Colon (tissue), 2 donors: ENCODE measurements around the gene DBX1.

Source experiments
- FAIRE-seq: peaks from 2 replicates; lab custom pipeline; 2012; peaks lifted over from hg19 to GRCh38; lab: Jason Lieb, UNC
- donor health status: control.
- donor health status: control.

The DBX1 gene

DNA sequence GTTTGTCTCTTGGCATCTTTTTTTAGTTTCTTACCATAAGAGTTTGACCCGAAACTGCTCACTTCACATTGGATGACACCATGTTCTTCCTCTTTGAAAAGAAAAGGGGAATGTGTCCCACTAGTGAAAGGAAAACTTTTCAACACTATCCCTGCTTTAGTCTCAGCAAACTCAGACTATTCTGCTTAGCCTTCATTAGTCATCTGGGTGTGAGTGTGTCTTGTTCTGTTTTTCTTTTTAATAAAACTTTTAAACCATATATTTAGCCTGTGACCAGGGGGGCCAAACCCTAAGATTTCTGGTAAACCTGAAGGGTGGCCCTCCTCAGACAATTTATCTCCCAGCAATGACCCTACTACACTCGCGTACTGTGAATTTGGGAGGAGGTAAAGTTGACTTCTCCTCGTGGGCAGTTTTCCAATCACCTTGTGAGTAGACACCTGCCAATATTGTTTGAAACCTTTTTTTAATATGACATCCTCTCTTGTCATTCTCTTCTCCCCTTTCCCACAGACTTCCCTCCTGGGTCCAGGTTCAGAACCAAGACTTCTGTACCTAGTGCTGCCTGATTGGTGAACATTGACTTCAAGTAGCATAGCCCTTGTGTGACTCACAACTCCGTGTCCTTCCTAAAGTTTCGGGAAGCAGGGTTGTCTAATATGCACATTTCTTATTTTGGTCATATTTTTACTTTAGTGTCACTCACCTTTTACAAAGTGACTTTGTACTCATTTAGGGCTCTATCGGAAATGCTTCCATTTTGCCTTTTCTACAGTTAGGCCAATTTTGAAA is 39.9 kb downstream of the DBX1 start:
- no peak for FAIRE-seq

DNA sequence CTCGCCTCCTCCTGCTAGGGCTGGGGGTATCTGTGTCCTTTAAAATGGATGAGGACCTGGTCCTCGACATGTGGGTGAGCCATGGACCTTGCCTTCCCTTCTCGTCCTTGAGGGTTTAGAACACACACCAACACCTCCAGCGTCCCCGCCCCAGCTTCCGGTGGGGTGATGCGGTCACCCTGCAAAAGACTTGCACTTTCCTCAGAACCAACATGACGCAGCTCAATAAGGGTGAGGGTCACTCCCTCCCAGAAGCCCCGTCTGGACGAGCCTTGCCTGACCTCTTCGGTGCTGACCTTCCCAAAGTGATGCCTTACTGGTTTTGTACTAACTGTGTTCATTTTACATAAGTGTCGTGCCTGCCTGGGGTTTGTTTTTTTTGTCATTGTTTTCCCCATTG is 41.0 kb downstream of the DBX1 start:
- no peak for FAIRE-seq

DNA sequence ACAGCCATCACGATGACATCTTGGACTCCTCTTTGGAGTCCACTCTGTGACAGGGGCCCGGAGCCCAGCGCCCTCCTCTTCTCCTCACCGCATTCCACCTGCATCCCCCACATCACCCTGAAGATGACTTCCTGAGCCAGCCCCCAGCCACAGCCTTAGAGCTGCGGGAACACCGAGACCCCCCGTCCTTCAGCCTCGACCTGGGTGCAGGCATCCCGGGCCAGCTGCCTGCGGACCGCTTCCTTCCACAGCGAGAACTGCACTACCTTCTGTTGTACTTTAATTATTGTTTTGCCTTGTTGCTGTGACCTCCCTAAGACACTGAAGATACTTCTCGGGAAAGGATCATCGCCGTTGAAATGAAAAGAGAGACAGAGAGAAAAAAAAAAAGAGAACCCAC is 42.1 kb downstream of the DBX1 start:
- FAIRE-seq: no peak

DNA sequence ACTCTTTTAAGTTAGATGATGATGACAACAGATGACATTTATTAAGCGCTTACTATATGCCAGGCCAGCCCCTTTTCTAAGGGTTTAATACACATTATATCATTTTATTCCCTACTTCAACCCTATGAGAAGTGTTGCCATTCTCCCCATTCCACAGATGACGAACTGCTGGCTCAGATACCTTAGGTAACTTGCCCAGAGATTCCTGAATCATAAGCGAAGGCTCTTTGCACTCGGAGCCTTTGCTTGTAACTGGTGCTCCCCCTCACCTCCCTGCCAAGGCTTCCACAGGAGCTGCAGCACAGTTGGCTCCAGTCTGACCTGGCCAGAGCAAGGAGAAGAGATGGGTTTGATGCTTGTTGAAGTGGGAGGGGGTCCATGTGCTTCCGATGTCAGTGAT is 43.0 kb downstream of the DBX1 start:
- no peak for FAIRE-seq

DNA sequence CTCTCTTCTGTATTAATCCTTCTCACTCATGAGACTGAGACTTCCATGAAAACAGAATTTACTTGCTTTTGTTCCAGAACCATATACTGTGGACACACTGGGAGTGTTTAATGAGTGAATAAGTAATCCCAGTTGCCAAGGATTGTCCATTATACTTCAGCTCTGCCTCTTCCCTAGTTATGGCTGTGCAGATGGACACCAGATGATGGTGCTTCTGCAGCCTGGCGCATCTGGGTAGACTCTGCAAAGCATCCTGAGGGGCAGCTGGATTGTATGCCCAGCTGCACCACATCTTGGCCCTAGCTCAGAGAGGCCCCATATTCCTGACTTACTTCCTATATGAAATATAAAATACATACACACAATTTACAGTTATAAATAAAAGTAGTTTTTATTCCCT is 43.5 kb downstream of the DBX1 start:
- FAIRE-seq: no peak

DNA sequence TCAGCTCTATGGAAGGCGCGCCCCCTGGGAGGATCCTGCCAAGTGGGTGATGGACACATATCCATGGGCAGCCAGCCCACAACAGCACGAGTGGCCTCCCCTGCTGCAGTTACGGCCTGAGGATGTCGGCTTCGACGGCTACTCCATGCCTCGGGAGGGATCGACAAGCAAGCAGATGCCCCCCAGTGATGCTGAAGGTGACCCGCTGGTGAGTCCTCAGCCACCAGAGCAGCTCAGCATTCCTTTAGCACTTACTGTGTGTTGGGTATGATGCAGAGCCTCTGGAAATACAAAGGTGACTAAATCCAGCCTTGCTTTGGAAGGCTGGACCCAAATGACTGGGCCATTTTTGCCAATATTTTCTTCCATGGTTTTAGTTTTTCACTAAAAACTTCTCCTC is 45.7 kb downstream of the DBX1 start:
- FAIRE-seq: no peak

DNA sequence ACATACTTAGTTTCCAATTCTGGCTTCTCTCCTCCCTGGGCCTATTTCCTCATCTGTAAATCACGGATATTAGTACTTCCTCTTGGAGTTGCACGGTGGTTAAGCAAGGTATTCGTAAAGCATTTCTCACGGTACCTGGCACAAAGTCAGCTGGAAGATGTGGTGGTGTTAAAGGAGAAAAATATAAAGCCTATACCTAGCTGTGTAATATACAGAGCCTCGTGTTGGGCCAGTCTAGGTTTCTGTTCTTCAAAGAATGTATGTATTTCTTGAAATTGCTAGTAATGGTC is 47.2 kb downstream of the DBX1 start:
- no peak for FAIRE-seq

DNA sequence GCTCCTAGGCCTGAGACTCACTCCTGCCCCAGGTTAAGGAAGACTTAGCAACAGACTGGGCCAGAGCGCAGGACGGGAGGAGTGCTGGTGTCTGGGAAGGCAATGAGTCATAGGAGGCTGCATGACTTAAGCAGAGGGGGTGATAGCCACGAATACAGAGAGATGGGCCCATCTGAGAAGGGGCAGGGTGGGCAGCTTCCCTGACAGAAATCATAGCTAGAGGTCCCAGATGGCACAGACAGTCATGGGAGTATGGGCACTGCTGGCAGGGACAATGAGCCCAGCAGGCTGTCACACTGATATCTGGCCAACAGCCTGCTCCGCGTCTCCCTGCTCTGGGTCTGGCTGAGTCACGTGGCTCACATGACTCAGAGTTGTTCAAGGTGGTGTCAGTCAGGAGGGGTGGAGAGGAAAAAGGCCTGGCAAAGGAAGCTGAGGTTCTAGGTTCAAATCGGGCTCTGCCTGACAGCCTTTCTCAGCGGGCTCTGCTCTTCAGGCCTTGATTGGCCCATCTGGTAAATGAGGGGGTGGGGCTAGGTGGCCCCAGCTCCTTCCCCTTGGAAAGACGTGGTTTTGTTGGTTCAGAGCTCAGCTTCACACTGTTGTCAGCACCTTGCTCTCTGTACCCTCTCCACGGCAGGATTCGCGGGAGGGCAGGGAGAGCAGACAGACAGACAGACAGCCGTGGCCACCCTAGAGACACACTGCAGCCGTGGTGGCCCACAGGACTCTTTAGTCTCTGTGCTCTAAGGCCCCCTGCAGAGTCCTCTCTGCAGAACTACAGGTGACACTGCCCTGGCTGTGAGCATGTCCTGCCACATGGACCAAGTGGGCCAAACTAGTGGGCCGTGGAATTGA is 47.8 kb downstream of the DBX1 start:
- FAIRE-seq: no peak

DNA sequence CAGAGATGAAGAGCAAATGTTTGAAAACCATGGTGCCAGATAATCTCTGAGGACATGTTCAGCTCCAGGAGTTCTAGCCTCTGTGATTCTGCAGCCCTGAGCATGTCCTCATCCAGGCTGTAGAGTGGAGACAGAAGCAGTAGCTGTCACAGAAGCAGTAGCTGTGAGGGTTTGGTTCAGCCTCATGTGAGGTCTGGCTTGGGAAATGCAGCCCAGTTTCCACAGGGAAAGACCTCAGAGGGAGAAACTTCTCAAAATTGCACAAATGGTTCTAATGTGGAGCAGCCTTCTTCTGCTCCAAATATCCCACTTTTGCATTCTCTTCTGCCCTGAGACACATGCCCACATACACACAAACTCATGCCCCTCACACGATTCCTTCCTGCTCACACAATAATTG is 48.4 kb downstream of the DBX1 start:
- no peak for FAIRE-seq

DNA sequence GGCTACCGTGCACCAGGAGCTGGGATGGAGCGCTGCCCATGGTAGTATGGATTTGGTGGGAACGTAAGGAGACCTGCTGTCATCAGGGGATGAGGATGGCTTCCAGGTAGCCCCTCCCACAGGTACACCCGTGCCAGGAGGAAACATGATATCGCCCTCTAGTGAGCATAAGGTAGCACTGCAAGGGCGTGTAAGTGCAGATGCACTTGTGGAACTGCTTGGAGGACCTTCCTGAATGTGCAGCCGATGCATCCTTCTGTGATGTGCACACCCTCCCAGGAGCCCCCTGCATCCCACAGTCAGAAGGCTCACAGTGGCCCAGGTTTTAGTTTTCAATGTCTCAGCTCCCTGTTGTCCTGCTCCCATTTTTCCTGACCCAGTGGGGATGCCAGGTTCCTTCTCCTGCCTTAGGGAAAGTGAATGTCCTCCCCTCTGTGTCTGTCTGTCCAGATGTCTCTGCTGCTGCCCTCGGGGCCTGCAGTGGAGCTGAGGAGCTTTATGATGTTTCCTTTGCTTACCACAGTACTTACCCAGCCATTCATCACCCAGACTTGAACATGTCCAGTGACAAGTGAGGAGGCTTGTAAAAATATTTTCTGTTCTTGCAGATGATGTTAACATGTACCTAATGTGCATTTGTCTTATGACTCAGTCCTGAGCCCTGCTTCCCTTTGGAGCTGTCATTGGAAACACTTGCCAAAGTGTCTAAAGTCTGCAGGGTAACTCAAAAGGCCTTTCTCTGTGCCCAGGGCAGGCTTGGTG is 49.2 kb downstream of the DBX1 start:
- no peak for FAIRE-seq

DNA sequence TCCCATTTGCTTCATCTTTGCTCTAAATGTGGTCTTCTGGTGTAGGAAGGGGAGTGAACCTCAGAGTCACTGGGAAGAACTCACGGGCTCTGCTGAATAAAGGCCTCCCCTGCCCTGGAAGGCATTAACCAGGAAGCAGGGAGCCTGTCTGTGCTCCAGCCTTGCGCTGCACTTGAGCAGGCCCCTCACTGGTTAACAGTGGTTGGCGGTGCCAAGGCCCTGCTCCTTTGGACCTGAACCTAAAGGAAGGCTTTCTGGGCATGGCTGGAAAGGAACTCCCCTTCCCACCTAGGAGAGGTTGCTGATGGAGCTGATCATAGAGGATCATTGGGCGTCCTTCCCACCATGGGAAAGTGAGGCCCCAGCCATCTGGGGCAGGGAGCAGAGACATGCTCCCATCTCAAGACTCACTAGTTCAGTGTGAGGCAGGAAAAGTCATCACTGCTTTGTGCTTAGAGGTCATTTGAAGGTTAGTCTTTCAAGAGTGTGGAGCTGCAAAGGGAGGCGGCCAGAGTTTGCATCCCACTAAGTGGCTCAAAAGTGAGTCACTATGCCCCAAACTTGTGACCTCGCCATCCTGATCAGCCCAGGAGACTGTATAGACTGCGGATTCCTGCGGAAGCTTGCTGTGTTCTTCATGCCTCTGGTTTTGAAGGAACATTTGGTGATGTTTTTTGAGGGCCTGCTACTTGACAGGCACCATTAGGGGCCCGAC is 50.4 kb downstream of the DBX1 start:
- no peak for FAIRE-seq
